HG02938 (cell line): ENCODE data around the gene BIRC7.
"Not testable (repeated sequence)": the region's sequence is repeated elsewhere in the genome, so short reads cannot be mapped to it uniquely, and the experiment has no call there.

Experiments used
- ATAC-seq: cut with Tn5 transposase; IDR thresholded peaks from one replicate; pipeline ENCODE4 v1.9.1; 2021; ENCODE audit warnings: mild to moderate bottlenecking, moderate library complexity; ENCODE audit not compliant: unreplicated experiment

The BIRC7 gene

GRCh38 chr20:63246490-63247288 lies 11.0 kb downstream of the BIRC7 start:
- ATAC-seq: no peak

GRCh38 chr20:63247671-63248228 lies 12.0 kb downstream of the BIRC7 start:
- ATAC-seq: no peak

- no peak for ATAC-seq
Measured at GRCh38 chr20:63248835-63249591, 13.3 kb downstream of the BIRC7 start.

GRCh38 chr20:63249891-63250290 lies 14.2 kb downstream of the BIRC7 start:
- ATAC-seq: no peak

- ATAC-seq: not testable (repeated sequence)
Measured at GRCh38 chr20:63251350-63251749, 15.6 kb downstream of the BIRC7 start.

- ATAC-seq: no peak
Measured at GRCh38 chr20:63252284-63252711, 16.6 kb downstream of the BIRC7 start.

- ATAC-seq: no peak
Measured at GRCh38 chr20:63253065-63253437, 17.3 kb downstream of the BIRC7 start.

- no peak for ATAC-seq
Measured at GRCh38 chr20:63253438-63254231, 17.9 kb downstream of the BIRC7 start.

- ATAC-seq: no peak
Measured at GRCh38 chr20:63254232-63254605, 18.5 kb downstream of the BIRC7 start, which contains the start of gene NKAIN4. TSS of gene NKAIN4 (minus strand) at chr20:63254463. CDS start at chr20:63254450, 13 bp downstream.

GRCh38 chr20:63254606-63255384 lies 19.1 kb downstream of the BIRC7 start:
- ATAC-seq: no peak

- ATAC-seq: no peak
Measured at GRCh38 chr20:63255931-63256704, 20.4 kb downstream of the BIRC7 start.

- ATAC-seq: no peak
Measured at GRCh38 chr20:63256954-63257353, 21.2 kb downstream of the BIRC7 start.

GRCh38 chr20:63257629-63258028 lies 21.9 kb downstream of the BIRC7 start:
- ATAC-seq: no peak

- ATAC-seq: no peak
Measured at GRCh38 chr20:63258781-63259180, 23.1 kb downstream of the BIRC7 start.

GRCh38 chr20:63259734-63260460 lies 24.2 kb downstream of the BIRC7 start:
- ATAC-seq: no peak

- no peak for ATAC-seq
Measured at GRCh38 chr20:63260521-63260920, 24.8 kb downstream of the BIRC7 start.

GRCh38 chr20:63261060-63261794 lies 25.5 kb downstream of the BIRC7 start:
- ATAC-seq: no peak
